Sigmoid colon (tissue), 4 donors: ENCODE measurements around the gene ZNF48.

ENCODE experiments used
- CTCF ChIP-seq, 4 experiments: fragments of 450-650 bp in 3 of 4; fragments of 200-600 bp in 1 of 4; IDR thresholded peaks; one replicate each; pipeline ENCODE4 v1.5.1; 2016 to 2019; ENCODE audit warnings: antibody characterized with exemption in 4 of 4, mild to moderate bottlenecking in 3 of 4, moderate library complexity in 2 of 4
- POLR2A ChIP-seq, 2 donors: fragments of 450-650 bp; IDR thresholded peaks; one replicate each; pipeline ENCODE4 v1.6.1; 2016; ENCODE audit warnings: antibody characterized with exemption in 2 of 2, mild to moderate bottlenecking in 2 of 2, moderate library complexity in 2 of 2
- POLR2AphosphoS5 ChIP-seq, 4 donors: sonication (generic); formaldehyde crosslinking; IDR thresholded peaks; one replicate each; pipeline ENCODE4 v1.6.1; 2017; ENCODE audit warnings: antibody characterized with exemption in 4 of 4

GRCh38 chr16:30359871-30360170 lies 35.4 kb upstream of the ZNF48 start:
- no peak for TF ChIP-seq POLR2A (IDR thresholded peaks at IDR 0.05)
- TF ChIP-seq POLR2AphosphoS5 (IDR thresholded peaks at IDR 0.05), result no peak
- TF ChIP-seq CTCF (IDR thresholded peaks at IDR 0.05), result no peak
